Measurements from ENCODE around the gene PDP2.

The PDP2 gene

DNA sequence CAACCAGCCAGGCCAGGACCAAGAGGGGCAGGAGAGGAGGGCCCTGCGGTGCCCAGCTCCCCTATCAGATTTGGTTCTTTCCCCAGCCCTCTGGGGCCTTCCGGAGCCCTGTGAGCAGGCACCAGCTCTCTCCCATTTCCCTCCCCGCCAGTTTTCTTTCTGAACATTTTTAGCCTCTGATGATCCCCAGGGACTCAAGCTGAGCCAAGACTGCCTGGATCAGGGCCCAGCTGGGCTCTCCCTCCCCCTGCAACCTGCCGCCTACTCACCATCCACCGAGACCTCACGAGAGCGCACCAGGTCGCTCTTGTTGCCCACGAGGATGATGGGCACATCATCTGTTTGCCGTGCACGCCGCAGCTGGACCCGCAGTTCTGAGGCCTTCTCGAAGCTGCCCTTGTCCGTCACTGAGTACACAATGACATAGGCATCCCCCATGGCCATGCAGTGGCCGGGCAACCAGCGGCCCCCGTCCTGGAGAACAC, 43.0 kb downstream of the PDP2 start:
- Histone ChIP-seq H3K27ac (ENCODE audit: low read length) (no peak overlapping the region), H3K27me3 (ENCODE audit: insufficient read depth, low read length, poor library complexity) (peaks cover 7% of the 10 kb centered on the region), H3K9ac (ENCODE audit: low read depth, low read length) (no peak overlapping the region), H4K20me1 (ENCODE audit: insufficient read depth, low read length) (no peaks in the 10 kb centered on the region), H3K4me2 (ENCODE audit: insufficient read depth, low read length) (no peak overlapping the region), H3K9me3 (ENCODE audit: insufficient read depth, low read length, severe bottlenecking) (no peaks in the 10 kb centered on the region), H2AFZ (ENCODE audit: low read depth, low read length) (no peak overlapping the region), H3K4me1 (ENCODE audit: insufficient read depth, low read length) (no peaks in the 10 kb centered on the region), H3K4me3 (ENCODE audit: low read depth in 1 of 2, low read length in 2 of 2) (no peak overlapping the region), H3K79me2 (ENCODE audit: insufficient read depth, low read length) (no peaks in the 10 kb centered on the region), H3K36me3 (ENCODE audit: insufficient read depth, low read length) (no peaks in the 10 kb centered on the region)
- TF ChIP-seq CTCF (IDR thresholded peaks at IDR 0.05; ENCODE audit: borderline replicate concordance, extremely low read depth, low read length, poor library complexity, severe bottlenecking): no peak
- no peak for TF ChIP-seq EZH2 (IDR thresholded peaks at IDR 0.05; ENCODE audit: borderline replicate concordance, low read depth, low read length, severe bottlenecking)
- DNase-seq: no peak
- ATAC-seq (ENCODE audit: insufficient read depth, low read depth): no peak

GRCh38 chr16:66923866-66924265, 43.6 kb downstream of the PDP2 start:
- H2AFZ ChIP-seq (ENCODE audit: low read depth, low read length): no peak overlapping the region
- DNase-seq: no peak
- H3K4me1 ChIP-seq (ENCODE audit: insufficient read depth, low read length): no peaks in the 10 kb centered on the region
- H3K27me3 ChIP-seq (ENCODE audit: insufficient read depth, low read length, poor library complexity): peaks cover 7% of the 10 kb centered on the region
- H3K79me2 ChIP-seq (ENCODE audit: insufficient read depth, low read length): no peaks in the 10 kb centered on the region
- ATAC-seq (ENCODE audit: insufficient read depth, low read depth): no peak
- no peak overlapping the region for H3K27ac ChIP-seq (ENCODE audit: low read length)
- no peak overlapping the region for H3K4me3 ChIP-seq (ENCODE audit: low read depth in 1 of 2, low read length in 2 of 2)
- H3K9ac ChIP-seq (ENCODE audit: low read depth, low read length): no peak overlapping the region
- no peak overlapping the region for H3K4me2 ChIP-seq (ENCODE audit: insufficient read depth, low read length)
- no peaks in the 10 kb centered on the region for H4K20me1 ChIP-seq (ENCODE audit: insufficient read depth, low read length)
- TF ChIP-seq CTCF (IDR thresholded peaks at IDR 0.05; ENCODE audit: borderline replicate concordance, extremely low read depth, low read length, poor library complexity, severe bottlenecking) (no peak), EZH2 (IDR thresholded peaks at IDR 0.05; ENCODE audit: borderline replicate concordance, low read depth, low read length, severe bottlenecking) (no peak)
- no peaks in the 10 kb centered on the region for H3K9me3 ChIP-seq (ENCODE audit: insufficient read depth, low read length, severe bottlenecking)
- no peaks in the 10 kb centered on the region for H3K36me3 ChIP-seq (ENCODE audit: insufficient read depth, low read length)

- H3K27me3 ChIP-seq (ENCODE audit: insufficient read depth, low read length, poor library complexity): peaks cover 4% of the 10 kb centered on the region
- no peak overlapping the region for H2AFZ ChIP-seq (ENCODE audit: low read depth, low read length)
- H3K9me3 ChIP-seq (ENCODE audit: insufficient read depth, low read length, severe bottlenecking): no peaks in the 10 kb centered on the region
- H3K4me3 ChIP-seq (ENCODE audit: low read depth in 1 of 2, low read length in 2 of 2): no peak overlapping the region
- ATAC-seq (ENCODE audit: insufficient read depth, low read depth) (no peak), DNase-seq (no peak)
- TF ChIP-seq EZH2 (IDR thresholded peaks at IDR 0.05; ENCODE audit: borderline replicate concordance, low read depth, low read length, severe bottlenecking) (no peak), CTCF (IDR thresholded peaks at IDR 0.05; ENCODE audit: borderline replicate concordance, extremely low read depth, low read length, poor library complexity, severe bottlenecking) (no peak)
- no peak overlapping the region for H3K27ac ChIP-seq (ENCODE audit: low read length)
- no peaks in the 10 kb centered on the region for H3K4me1 ChIP-seq (ENCODE audit: insufficient read depth, low read length)
- no peaks in the 10 kb centered on the region for H3K79me2 ChIP-seq (ENCODE audit: insufficient read depth, low read length)
- H3K4me2 ChIP-seq (ENCODE audit: insufficient read depth, low read length): no peak overlapping the region
- H4K20me1 ChIP-seq (ENCODE audit: insufficient read depth, low read length): no peaks in the 10 kb centered on the region
- H3K36me3 ChIP-seq (ENCODE audit: insufficient read depth, low read length): no peaks in the 10 kb centered on the region
- no peak overlapping the region for H3K9ac ChIP-seq (ENCODE audit: low read depth, low read length)
These were observed 44.4 kb downstream of the PDP2 start for GRCh38 chr16:66924527-66925321.
